Measurements from ENCODE around the gene KIF2A.
A peak's percentile ranks its signal among the peaks of the same experiment; 100 is the strongest.

Gene KIF2A

DNA sequence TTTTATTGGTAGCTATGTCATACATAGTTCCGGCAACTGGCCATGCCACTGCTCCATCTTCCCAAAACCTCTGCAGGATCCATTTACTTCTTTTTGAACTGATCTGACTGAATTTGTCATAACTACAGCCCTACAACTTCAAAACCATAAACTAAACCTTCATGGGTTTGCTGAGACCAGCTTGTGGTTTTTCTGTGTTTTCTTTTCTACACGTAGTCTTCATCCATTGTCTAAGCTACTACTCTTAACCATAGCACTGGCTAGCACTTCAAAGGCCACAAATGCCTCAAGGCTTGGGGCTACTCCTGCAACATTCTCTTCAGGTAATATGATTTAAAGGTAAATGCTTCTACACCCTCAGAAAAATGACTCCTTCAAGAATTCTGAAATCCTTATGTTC is 9.0 kb upstream of the KIF2A start:
- no peak for DNase-seq

DNA sequence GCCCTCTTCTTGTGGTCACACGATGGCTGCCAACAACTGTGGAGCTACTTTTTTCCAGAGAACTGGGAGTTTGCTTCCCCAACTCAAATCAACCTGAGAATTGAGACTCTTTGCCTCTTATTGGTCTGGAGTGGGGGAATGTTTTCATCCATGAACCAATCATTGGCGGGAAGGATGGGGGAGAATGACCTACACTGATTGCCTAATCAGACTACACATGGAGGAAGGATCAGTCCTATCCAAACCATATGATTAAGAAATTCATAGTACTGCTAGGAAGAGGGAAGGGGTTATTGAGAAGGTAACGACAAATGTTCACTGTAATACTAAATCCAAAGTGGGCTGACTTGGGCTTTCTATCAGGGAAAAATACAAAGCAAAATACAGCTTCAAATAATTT is 7.9 kb upstream of the KIF2A start:
- DNase-seq = no peak

DNA sequence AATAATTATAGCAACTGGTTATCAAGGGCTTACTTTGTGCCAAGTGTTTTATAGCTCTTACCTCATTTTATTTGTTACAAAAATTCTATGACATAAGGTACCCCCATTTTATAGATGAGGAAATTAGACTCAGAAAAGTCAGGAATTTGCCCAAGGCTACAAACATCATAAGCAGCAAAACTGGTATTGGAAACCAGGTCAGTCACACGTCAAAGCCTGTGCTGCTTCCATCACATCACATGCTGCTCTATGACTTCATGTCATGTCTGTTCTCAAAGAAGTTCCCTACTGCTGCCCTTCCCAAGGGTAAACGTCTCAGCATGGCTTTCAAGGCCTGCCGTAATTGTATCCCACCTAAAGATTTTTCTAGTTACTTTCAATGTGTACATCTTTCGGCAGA is 6.9 kb upstream of the KIF2A start:
- DNase-seq = no peak

DNA sequence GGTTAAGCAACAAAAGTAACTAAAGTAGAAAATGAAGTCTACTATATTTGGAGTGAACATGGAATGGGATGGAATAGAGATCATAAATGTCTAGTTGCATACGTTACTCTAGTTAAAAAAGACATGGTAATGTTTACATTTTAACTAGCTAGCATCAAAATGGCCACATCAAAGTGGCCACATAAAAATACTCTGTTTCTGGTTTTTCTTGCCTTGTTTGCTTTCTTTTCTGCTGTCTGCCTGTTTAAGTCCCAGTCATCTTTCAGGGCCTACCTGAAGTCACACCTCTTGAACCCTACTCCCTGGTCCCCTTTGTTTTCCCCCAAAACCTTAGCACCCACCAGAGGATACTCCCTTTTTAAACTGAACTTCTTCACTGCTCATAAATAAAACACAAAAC is 6.4 kb upstream of the KIF2A start:
- no peak for DNase-seq

DNA sequence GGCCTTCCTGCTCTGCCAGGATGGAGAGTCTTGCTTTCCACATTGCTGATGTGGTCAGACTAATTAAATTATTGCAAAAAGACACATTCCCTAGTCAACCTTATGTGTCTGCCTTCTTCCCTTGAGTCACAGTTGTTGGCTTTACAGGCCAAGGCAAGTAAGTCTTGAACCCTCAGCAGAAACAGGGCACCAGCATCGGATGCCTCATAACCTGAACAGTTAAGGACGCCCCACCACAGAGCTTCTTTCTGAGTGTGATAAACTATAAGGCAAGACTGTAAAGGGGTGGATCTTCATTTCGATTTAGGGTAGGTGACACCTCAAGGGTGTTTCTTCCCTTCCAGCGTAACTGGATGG is 670 bp upstream of the KIF2A start:
- DNase-seq = no peak

DNA sequence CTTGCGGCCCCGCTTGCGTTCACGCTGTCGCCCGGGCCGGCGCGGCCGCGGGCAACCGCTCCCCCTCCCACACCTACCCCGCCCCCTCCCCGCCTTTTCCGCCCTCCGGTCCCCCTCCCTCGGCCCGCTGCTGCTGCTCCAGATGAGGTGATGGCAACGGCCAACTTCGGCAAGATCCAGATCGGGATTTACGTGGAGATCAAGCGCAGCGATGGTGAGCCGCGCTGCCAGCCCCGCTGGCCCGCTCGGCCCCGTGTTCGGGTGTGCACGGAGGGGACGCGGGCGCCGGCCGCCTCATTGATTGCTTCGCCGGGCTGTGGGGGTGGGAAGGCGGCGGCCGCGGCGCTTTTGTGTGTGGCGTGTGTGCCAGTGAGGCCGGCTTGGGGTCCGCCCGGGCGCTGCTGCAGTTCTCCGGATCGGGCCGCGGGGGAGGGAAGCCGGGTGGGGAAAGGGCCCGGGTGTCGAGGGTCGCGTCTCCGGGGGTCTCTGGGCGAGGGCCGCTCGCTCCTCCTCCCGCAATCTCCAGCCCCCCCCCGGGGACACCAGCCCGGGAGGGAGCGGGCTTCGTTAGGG is 403 bp downstream of the KIF2A start:
- no peak for DNase-seq

DNA sequence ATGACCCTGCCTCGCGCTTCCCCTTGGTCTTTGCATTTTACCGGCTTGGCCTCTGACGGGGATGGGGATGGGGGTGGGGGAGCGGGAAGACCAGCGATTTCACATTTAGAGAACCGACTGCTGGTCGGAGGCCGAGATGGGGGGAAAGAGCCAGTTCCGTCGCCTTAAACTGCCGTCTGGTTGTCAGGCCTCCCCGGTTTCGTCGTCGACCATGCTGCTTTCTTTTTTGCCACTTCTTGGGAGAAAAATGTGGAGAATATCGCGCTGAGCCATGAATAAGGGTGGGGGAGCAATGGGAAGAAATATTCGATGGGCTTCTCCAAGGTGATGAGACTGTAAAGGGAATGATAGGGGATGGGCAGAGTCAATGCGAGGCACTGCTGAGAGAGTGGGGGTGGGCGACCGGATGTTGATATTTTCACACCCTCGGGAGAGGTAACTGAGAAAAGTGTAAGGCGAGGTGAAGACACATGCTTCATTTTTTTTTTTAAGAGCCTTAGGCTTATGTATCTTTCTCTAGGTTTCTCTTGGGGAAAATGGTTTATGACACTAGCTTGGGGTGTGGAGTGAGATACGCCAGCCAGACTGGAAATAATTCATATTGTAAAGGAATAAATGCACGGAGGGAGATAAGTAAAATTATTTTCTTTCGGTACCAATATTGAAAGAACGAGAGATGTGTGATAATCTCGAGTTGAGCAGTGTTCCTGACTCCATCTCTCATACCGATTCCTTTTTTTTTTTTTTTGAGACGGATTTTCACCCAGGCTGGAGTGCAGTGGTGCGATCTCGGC is 1.1 kb downstream of the KIF2A start:
- DNase-seq = peak; percentile 57

DNA sequence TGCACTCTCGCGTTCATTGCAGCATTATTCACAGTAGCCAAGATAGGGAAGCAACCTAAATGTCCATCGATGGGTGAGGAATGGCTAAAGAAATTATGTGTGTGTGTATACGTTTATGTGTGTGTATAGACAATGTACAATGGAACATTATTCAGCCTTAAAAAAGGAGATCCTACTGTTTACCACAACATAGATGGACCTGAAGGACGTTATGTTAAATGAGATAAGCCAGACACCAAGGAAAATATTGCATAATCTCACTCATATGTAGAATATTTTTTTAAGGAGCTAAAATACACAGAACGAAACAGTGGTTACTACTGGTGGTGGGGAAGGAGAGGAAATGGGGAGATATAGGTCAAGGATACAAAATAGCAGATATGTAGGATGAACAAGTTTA is 2.4 kb downstream of the KIF2A start:
- DNase-seq = no peak

DNA sequence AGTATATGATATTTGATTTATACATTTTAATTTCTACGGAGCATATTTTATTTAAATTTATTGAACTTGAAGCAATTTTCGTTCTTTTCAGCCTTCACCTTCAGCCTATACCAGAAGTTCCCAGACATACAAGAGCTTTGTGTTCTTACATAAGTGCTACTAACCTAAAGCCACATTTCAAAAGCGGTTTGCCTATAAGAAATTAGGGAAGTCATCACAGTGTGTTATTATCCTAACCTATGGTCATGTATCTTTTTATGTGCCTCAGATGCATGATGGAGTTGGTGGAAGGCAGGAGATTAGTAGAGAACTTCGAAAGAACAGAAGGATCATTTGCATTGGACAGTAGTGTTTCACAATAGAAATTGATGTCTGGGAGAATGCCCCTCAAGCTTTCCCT is 3.1 kb downstream of the KIF2A start:
- no peak for DNase-seq

DNA sequence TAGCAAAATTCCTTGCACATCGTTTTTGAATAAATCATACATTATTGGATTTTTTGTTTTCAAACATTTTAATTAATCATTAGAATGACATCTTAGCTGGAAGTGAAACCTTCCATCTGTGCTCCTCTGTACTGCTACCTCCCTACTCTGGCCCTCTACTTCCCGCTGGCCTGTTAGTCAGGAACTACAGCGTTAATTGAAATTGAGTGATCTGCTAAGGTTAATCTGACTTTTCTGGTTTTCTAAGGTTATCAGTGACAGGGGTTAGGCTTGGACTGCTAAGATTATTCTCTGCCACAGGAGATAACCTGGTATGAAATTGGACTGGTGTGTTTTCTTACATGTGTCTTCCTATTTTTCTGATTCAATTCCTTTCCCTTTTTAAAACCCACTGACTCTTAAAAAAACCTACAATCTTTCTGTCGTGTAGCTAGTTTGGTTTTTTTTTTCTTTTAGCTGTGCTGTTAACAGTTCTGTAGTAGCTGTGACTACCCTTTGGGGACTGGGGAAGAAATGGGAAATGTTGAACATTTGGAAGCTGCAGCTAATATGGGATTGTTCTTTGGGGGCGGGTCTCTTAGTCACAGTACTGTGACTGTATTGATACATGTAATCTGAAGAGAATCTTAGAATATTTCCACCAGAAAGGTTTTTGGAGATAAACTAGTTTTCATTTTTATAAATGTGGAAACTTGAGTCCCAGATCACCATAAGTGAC is 4.6 kb downstream of the KIF2A start:
- DNase-seq = no peak

DNA sequence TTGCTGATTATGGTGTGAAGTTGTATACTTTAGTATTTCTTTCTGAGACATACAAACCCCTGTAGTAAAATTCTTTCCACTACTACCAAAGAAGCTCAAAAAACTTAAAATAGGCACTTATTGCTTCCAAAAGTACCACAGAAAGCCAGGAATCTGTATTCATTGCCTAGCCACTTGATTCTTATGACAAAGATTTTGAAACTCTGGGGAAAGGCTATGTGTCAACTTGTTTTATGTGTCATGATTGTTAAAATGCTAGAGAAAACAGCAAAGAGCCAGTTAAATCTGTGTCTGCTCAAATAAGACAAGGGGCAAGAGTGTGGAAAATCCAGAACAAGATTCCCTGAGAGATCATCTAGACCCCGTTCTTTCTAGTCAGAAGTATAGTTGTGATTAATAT is 6.0 kb downstream of the KIF2A start:
- no peak for DNase-seq

DNA sequence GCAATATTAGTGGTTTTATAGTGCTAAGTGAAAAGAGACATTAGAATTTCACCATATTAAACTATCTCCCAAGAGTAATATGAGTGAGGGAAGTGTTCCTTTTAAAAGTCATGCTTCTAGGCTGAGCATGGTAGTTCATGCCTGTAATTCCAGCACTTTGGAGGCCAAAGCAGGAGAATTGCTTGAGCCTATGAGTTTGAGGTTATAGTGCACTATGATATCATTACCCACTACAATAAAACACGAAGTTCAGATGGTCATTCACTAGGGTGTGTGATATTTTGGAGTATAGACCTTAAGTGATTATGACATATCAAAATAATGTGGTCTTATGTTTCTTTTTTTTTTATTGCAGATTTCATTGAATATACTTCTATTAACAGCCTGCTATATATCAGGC is 6.7 kb downstream of the KIF2A start:
- no peak for DNase-seq

DNA sequence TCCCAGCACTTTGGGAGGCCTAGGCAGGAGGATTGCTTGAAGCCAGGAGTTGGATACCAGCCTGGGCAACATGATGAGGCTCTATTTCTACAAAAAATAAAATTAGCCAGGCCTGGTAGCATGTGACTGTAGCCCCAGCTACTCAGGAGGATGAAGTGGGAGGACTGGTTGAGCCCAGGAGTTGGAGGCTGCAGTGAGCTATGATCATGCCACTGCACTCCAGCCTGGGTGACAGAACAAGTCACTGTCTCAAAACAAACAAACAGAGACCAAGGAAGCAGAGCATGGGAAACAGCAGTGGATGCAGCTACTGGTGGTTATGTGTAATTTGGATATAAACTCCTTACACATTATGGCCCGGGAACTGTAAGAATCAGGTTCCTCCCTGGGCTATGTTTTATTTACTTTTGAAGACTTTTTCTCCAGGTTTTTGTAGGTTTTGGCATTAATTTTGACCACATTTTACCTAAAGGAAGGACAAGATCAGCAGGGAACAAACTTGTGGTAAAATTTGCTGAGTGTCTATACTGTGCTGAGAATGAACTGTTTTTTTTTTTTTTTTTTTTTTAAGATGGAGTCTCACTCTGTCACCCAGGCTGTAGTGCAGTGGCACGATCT is 8.3 kb downstream of the KIF2A start:
- no peak for DNase-seq

DNA sequence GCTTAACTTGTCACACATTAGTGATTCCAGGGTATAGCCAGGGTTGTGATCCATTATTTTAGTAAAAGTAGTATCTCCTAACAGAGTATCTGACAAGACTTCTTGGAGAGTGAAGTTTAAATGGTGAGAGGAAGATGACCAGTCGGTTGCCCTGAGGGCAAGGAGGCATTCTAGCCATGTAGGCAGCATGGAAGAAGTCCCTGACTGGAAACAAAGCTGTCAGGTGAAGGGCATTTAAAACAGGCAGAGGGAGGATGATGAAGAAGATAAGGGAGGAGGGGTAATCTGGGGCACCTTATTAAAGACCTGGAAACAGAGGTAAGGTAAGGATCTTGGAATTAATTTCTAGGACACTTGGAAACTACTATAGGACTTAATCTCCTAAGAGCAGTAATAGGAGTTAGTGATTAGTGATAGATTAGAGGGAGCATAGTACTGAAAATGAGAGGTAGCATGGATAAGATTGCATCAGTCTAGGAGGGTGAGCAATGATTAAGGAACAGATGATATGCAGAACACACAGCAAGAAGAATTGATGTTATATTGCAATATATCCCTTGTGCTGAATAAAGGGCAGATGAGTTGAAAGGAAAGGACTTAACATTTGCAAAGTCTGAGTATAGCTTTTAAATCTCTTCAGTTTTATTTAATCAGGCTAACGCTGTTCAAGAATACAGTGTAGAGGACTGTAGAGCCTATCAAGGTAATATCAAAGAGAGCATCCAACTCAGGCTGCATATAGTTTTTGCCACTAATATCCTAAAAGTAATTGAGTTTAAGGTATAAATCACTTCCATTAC is 9.6 kb downstream of the KIF2A start:
- DNase-seq = no peak

DNA sequence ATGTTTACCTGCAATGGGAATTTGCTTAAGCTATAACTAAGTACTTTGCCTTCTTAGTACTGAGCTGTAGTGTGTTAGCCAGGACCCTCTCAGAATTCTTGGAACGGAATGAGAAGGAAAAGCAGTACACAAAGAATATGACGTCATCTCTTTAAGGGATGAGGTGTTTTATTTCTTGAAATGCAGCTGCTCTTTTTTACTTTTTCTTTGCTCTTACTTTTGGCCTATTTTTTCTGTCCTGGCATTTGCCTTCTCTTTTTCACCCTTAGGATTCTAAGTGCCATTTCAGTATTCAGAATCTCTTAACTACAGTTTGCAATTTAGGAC is 10.1 kb downstream of the KIF2A start:
- no peak for DNase-seq

DNA sequence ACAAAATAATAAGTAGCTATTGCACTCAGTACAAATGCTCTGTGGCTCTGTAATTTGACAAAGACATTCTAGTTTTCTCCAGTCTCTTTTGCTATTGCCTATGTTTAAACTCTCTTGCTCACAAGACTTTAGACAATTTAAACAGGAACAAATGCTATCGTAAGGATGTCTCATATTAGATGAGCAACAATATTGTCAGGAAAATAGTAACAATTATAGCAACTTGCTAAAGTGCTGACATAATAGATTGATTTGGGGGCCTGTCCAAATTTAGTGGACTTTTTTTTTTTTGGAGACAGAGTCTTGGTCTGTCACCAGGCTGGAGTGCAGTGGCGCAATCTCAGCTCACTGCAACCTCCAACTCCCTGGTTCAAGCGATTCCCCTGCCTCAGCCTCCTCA is 11.8 kb downstream of the KIF2A start:
- DNase-seq = no peak

DNA sequence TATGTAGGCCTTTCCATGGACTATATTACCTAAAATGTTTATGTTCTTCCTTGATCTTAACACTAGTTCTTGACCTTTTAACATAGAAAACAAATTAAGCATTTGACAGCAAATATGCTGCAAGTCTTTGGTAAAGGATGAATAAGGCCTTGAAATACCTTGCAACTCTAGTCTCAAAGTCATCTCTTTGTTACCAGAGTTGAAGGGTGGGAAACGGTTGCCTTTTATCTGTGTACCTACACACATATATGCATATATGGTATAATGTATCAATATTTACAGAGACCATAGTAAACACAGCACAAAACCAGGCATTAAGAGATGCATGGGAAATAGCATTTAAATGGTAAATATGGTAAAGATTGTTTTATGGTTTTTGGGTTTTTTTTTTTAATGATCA is 16.5 kb downstream of the KIF2A start:
- DNase-seq = no peak

DNA sequence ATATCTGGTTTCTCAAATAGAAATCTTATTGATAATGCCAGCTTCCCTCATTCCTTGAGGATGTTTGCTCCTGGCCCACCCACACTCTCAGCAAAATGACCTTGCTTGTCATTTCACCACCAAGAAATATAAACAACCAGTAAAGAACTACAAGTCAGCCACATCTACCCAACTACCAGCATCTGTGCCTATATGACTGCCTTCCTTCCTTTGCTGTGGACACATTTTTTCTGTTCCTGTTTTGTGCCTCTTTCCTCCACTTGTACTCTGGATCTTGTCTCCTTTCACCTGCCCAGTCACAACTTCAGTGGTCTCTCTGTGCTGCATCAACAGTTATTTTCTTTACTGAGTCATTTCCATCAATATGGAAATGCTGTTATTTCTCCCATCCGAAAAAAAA is 20.3 kb downstream of the KIF2A start:
- DNase-seq = no peak

DNA sequence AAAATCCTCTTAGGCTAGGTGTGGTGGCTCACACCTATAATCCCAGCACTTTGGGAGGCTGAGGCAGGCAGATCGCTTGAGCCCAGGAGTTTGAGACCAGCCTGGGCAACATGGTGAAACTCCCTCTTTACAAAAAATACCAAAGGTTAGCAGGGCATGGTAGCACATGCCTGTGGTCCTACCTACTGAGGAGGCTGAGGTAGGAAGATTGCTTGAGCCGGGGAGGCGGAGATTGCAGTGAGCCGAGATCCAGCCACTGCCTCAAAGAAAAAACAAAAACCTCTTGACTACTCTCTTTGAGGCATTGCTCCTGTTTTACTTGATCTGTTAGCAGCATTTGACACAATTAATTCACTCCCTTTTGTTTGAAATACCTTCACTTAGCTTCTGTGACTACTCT is 20.7 kb downstream of the KIF2A start:
- no peak for DNase-seq

DNA sequence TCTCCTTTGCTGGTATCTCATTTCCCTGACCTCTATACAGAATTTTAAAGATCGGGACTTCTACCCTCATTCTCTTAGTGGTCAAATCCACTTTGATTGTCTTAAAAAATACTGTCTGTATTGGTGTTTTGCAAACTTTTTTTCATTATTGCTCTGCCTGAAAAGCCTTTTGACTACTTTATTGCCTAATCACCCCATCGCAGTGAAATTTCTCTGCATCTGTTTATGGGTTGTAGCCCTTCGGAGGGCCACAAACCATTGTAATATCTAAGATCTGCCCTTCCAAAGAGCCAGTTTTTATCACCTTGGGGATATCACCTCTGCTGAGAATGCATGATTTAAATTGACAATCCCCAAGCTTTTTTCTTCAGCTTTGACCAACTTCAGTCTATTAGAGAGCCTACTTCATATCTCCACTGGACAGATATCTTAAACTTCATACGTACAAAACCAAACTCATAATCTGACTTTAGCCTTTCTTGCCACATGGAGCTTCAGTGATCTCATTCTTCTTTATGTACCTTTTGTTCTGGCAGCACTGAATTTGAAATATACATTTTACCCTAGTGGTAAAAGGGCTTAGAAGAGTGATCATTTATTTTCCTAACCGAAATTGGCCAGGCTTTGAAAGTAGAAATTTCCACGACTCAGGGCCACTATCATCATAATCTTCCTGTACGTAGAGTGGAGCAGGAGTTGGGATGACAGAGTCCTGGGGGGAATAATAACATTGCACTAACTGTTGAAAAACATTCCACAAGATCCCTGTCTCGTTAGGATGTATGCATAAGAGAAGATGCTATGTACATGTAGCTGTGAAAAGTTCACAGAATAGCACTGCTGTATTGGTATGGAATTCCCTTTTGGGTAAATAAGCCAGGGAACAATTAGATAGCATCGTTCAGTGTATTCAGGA is 21.4 kb downstream of the KIF2A start:
- DNase-seq = no peak

DNA sequence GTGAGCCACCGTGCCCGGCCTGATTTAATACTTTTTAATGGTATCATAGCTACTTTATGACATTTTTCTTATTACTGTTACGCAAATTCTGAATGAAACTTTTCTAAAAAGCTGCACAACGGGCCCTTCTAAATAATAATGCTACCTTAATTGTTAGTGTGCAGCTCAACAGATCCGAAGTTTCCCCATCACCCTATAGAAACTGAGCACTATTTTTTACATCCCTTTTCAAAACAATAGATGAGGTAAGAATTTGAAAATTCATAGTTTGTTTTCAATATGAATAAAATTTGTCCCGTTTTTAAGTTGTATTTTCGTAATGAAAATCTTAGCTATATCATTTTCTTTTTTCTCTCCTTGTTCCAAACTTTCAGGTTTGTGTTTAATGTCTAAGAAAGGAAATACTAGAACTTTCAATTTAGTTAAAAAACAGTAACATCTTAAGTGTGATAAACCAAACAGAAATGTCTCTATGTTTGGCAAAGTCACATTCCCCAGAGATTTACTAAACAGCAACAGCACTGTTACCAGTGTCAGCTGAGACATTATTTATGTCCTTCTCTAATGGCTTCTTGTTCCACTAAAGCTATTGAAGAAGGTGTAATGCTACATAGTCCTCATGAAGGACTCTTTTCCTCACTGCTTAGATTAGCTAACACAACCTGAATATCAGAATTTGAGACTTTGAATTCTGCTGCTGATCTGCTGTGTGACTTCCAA is 22.9 kb downstream of the KIF2A start:
- no peak for DNase-seq

DNA sequence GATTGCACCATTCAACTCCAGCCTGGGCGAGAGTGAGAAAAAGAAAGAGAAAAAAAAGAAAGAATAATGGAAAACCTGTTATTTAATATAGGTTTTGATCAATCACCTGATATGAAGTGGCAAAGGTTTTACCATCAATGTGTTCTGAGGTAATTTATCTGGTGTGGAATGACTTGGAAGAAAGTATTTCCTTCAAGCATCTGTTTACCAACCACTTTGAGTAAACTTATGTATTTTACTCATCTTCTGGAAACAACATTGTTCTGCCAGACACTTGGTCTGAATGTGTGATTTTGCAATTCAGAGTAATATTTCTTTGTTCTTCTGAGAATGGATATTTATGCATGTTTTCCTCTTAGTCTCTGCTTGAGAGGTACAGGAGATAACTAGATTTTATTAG is 24.3 kb downstream of the KIF2A start:
- DNase-seq = no peak

Measured in activated CD8-positive, alpha-beta memory T cell treated with anti-CD3 and anti-CD28 coated beads, Interleukin-2, amount 50 U/mL, for 4 hours (primary cell).